Stimulated activated CD4-positive, alpha-beta T cell treated with anti-CD3 and anti-CD28 coated beads, Interleukin-15, amount 100 ng/mL, for 48 hours (primary cell): ENCODE measurements around the gene PTPN6.

Experiments
- DNase-seq, 2 donors: peaks; one replicate each; pipeline ENCODE4 v3.0.0-alpha.2; 2020; ENCODE audit warnings: low read depth in 2 of 2

PTPN6 gene

DNA sequence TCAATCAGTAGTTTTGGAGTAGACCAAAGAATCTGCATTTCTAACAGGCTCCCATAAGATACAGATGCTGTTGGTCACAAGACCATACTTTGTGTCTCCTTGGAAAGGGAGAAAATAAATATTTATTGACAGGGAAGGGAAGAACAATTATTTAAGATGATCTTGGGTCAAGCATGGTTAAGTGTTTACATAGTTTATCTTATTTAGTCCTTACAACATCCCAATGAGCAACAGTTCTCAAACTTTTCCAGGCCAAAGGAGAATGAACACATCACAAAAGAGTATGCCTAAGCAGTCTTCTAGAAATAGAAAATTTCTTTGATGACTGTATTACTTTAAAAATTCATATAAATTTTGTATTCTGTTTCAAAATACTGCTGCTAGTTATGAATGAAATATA lies 58.4 kb downstream of the PTPN6 start:
- no peak for DNase-seq
